SK-N-SH (cell line): ENCODE results near the gene GDPD5. TPM values are rescaled to one million over a fixed set of nuclear protein-coding genes. Genes with fewer than 3 reads are reported as not detected.

Experiments
- CTCF ChIA-PET: fragments of 300-600, 350-600 bp; formaldehyde crosslinking; extraction: SDS; loops from one replicate; lab custom pipeline; 2021; lab: Yijun Ruan, JAX
- POLR2A ChIA-PET: fragments of 350-600 bp; sonication (Branson Sonifier 250); formaldehyde crosslinking; extraction: SDS; loops from one replicate; lab custom pipeline; 2020; ENCODE audit warnings: antibody characterized with exemption, inconsistent platforms; lab: Yijun Ruan, JAX
- DNase-seq: peaks from one replicate; pipeline ENCODE4 v3.0.0; 2012
- H2AFZ ChIP-seq: fragments of 200-600 bp; sonication (generic); 2 replicates; pipeline ENCODE4 v1.8.1; 2016; ENCODE audit warnings: antibody characterized with exemption, mild to moderate bottlenecking, low read depth
- H3F3A ChIP-seq: fragments of 200-600 bp; sonication (generic); replicated peaks from 2 replicates; pipeline ENCODE3; 2016; ENCODE audit warnings: antibody characterized with exemption, mild to moderate bottlenecking; ENCODE audit not compliant: insufficient read depth
- H3K27ac ChIP-seq, 2 experiments: fragments of 200-500 bp in 1 of 2; fragments of 200-600 bp in 1 of 2; sonication (Bioruptor generic) in 1 of 2; sonication (generic), shearing (Covaris generic) in 1 of 2; 2 replicates each; pipeline versions ENCODE4 v1.5.1 to v1.6.1; 2014 to 2016; ENCODE audit warnings: low read depth in 2 of 2, inconsistent platforms in 1 of 2, low read length in 1 of 2, mild to moderate bottlenecking in 1 of 2, mixed read lengths in 1 of 2
- H3K27me3 ChIP-seq: fragments of 200-600 bp; sonication (generic), shearing (Covaris generic); 2 replicates; pipeline ENCODE4 v1.6.1; 2016; ENCODE audit warnings: mixed run types; ENCODE audit not compliant: insufficient read depth
- H3K36me3 ChIP-seq, 2 experiments: fragments of 200-500 bp in 1 of 2; fragments of 200-600 bp in 1 of 2; sonication (Bioruptor generic) in 1 of 2; sonication (generic) in 1 of 2; replicated peaks in 1 of 2; 2 replicates each; pipeline versions ENCODE3 to v1.5.1; 2014 to 2016; ENCODE audit warnings: low read length in 1 of 2, mild to moderate bottlenecking in 1 of 2; ENCODE audit not compliant: insufficient read depth in 2 of 2, control insufficient read depth in 1 of 2
- H3K4me1 ChIP-seq, 2 experiments: fragments of 200-500 bp in 1 of 2; fragments of 200-600 bp in 1 of 2; sonication (Bioruptor generic) in 1 of 2; sonication (generic), shearing (Covaris generic) in 1 of 2; 2 replicates each; pipeline versions ENCODE4 v1.5.1 to v1.6.1; 2014 to 2016; ENCODE audit warnings: low read depth in 1 of 2, low read length in 1 of 2, mixed run types in 1 of 2; ENCODE audit not compliant: insufficient read depth in 2 of 2, control insufficient read depth in 1 of 2
- H3K4me2 ChIP-seq: fragments of 200-600 bp; sonication (generic), shearing (Covaris generic); 2 replicates; pipeline ENCODE4 v1.6.1; 2017; ENCODE audit warnings: mixed run types
- H3K4me3 ChIP-seq, 2 experiments: fragments of 200-500 bp in 1 of 2; fragments of 200-600 bp in 1 of 2; sonication (Bioruptor generic) in 1 of 2; sonication (generic), shearing (Covaris generic) in 1 of 2; 2 replicates each; pipeline versions ENCODE4 v1.5.1 to v1.8.1; 2014 to 2016; ENCODE audit warnings: low read depth in 2 of 2, inconsistent platforms in 1 of 2, low read length in 1 of 2, mild to moderate bottlenecking in 1 of 2, mixed read lengths in 1 of 2, moderate library complexity in 1 of 2
- H3K79me2 ChIP-seq: fragments of 200-600 bp; sonication (generic); 2 replicates; pipeline ENCODE4 v1.8.1; 2017; ENCODE audit warnings: mild to moderate bottlenecking; ENCODE audit not compliant: insufficient read depth
- H3K9ac ChIP-seq: fragments of 200-600 bp; sonication (generic); 2 replicates; pipeline ENCODE4 v1.6.1; 2017; ENCODE audit warnings: mixed run types
- H3K9me2 ChIP-seq: fragments of 200-600 bp; sonication (generic); 2 replicates; pipeline ENCODE4 v1.6.1; 2017; ENCODE audit warnings: mixed run types
- H3K9me3 ChIP-seq: fragments of 200-600 bp; sonication (generic); 2 replicates; pipeline ENCODE4 v1.6.1; 2017; ENCODE audit warnings: mixed run types, mild to moderate bottlenecking, moderate library complexity
- H4K20me1 ChIP-seq: fragments of 200-600 bp; sonication (generic); 2 replicates; pipeline ENCODE4 v1.6.1; 2017; ENCODE audit warnings: mild to moderate bottlenecking, mixed run types; ENCODE audit not compliant: insufficient read depth
- CTCF ChIP-seq: fragments of 200-600 bp; sonication (generic); IDR thresholded peaks from 2 replicates; pipeline ENCODE4 v1.6.1; 2017; ENCODE audit warnings: antibody characterized with exemption, mild to moderate bottlenecking, moderate library complexity
- GATA2 ChIP-seq: sonication (generic); formaldehyde crosslinking; IDR thresholded peaks from 2 replicates; pipeline ENCODE4 v1.5.0; 2020; ENCODE audit warnings: mild to moderate bottlenecking, missing genetic modification reagents
- JUND ChIP-seq: IDR thresholded peaks from 2 replicates; pipeline ENCODE4 v1.4.0; 2012
- NFIC ChIP-seq: IDR thresholded peaks from 2 replicates; pipeline ENCODE4 v1.4.0; 2012; ENCODE audit warnings: borderline replicate concordance
- POLR2AphosphoS5 ChIP-seq: IDR thresholded peaks from 2 replicates; pipeline ENCODE4 v1.6.1; 2012; ENCODE audit warnings: low read depth, low read length
- RAD21 ChIP-seq: IDR thresholded peaks from 2 replicates; pipeline ENCODE4 v1.6.1; 2012; ENCODE audit warnings: mild to moderate bottlenecking, low read length
- REST ChIP-seq: IDR thresholded peaks from 2 replicates; pipeline ENCODE4 v1.6.1; 2012; ENCODE audit warnings: mild to moderate bottlenecking, low read depth, low read length, moderate library complexity
- TAF1 ChIP-seq: IDR thresholded peaks from 2 replicates; pipeline ENCODE4 v1.6.1; 2012; ENCODE audit warnings: low read depth, mild to moderate bottlenecking, low read length, moderate library complexity, borderline replicate concordance
- USF1 ChIP-seq: IDR thresholded peaks from 2 replicates; pipeline ENCODE4 v1.4.0; 2012; ENCODE audit warnings: low read depth, borderline replicate concordance
- USF2 ChIP-seq: fragments of 150-350 bp; IDR thresholded peaks from 2 replicates; pipeline ENCODE4 v1.6.1; 2017; ENCODE audit warnings: antibody characterized with exemption, low read length, low read depth, borderline replicate concordance
- WGBS: methylation state at CpG from one replicate; pipeline ENCODE4 v1.1.6; 2017; ENCODE audit warnings: low lambda C conversion rate; 5-methylcytosine and 5-hydroxymethylcytosine counted together
- polyA plus RNA-seq, 3 experiments: library from polyadenylated mRNA; depleted of rRNA; stranded (reverse); fragments of >200 nt; gene quantifications; 2 replicates each; pipeline ENCODE4 v1.2.3, GENCODE V29; 2012

GDPD5 gene
- polyA plus RNA-seq, 1 of the 3 experiments (the other 2 are of a cell fraction): 2.2 TPM

GRCh38 chr11:75450826-75451821 is 74.6 kb downstream of the GDPD5 start:
- Histone ChIP-seq H2AFZ (no peak overlapping the region), H3K27ac (no peak overlapping the region), H3K4me2 (no peak overlapping the region), H3F3A (no peaks in the 10 kb centered on the region), H3K27me3 (no peaks in the 10 kb centered on the region), H4K20me1 (no peaks in the 10 kb centered on the region), H3K36me3 (no peaks in the 10 kb centered on the region), H3K9me2 (no peaks in the 10 kb centered on the region)
- DNase-seq: peak; percentile 68
- WGBS: 89% methylated on average over 39 of the region's 46 CpGs
- CTCF ChIA-PET: interaction anchor here (0.5 to 5.5 kb wide), 17 partner anchors 10 to 91 kb away, joined by 3 to 44 read pairs (median 4); partner anchors contain the start of gene GDPD5
- POLR2A ChIA-PET: no interaction called here
- TF ChIP-seq CTCF (peak; percentile 58), JUND (no peak)
- TF ChIP-seq, all 33 proteins: peak for 1
- no peak overlapping the region for H3K4me3 ChIP-seq
- no peak overlapping the region for H3K9ac ChIP-seq
- H3K4me1 ChIP-seq: no peaks in the 10 kb centered on the region
- no peaks in the 10 kb centered on the region for H3K9me3 ChIP-seq
- H3K79me2 ChIP-seq: no peaks in the 10 kb centered on the region

GRCh38 chr11:75450236-75450635 is 75.5 kb downstream of the GDPD5 start:
- H3K36me3 ChIP-seq: no peaks in the 10 kb centered on the region
- H3K27ac ChIP-seq: no peak overlapping the region
- H3K9me3 ChIP-seq: no peaks in the 10 kb centered on the region
- H3K9me2 ChIP-seq: no peaks in the 10 kb centered on the region
- no peak overlapping the region for H3K4me2 ChIP-seq
- H3K9ac ChIP-seq: no peak overlapping the region
- CTCF ChIA-PET: interaction anchor here (1.0 to 5.5 kb wide), 8 partner anchors 14 to 82 kb away, joined by 3 to 44 read pairs (median 5); partner anchors contain the start of gene GDPD5
- H3K79me2 ChIP-seq: no peaks in the 10 kb centered on the region
- no peak overlapping the region for H2AFZ ChIP-seq
- no peaks in the 10 kb centered on the region for H4K20me1 ChIP-seq
- no peaks in the 10 kb centered on the region for H3F3A ChIP-seq
- no peak overlapping the region for H3K4me3 ChIP-seq
- POLR2A ChIA-PET: no interaction called here
- H3K4me1 ChIP-seq: peaks cover 0 to 2% of the 10 kb centered on the region in 2 experiments; a peak in 1 of 4 replicates
- no peak for DNase-seq
- no peak for TF ChIP-seq RAD21
- no peak for TF ChIP-seq POLR2AphosphoS5
- no peak for TF ChIP-seq GATA2 (CRISPR knock-in tag)
- WGBS: 80% methylated on average over 6 of the region's 7 CpGs
- no peaks in the 10 kb centered on the region for H3K27me3 ChIP-seq

- WGBS: 80% methylated on average over 10 of the region's 11 CpGs
- POLR2A ChIA-PET: no interaction called here
- H2AFZ ChIP-seq: no peak overlapping the region
- H3K36me3 ChIP-seq: no peaks in the 10 kb centered on the region
- no peaks in the 10 kb centered on the region for H3K9me2 ChIP-seq
- H3K27me3 ChIP-seq: no peaks in the 10 kb centered on the region
- H3K27ac ChIP-seq: no peak overlapping the region
- H3K79me2 ChIP-seq: no peaks in the 10 kb centered on the region
- no peak overlapping the region for H3K4me3 ChIP-seq
- H3K4me1 ChIP-seq: peaks cover 0 to 2% of the 10 kb centered on the region in 2 experiments; a peak in 1 of 4 replicates
- no peaks in the 10 kb centered on the region for H4K20me1 ChIP-seq
- no peaks in the 10 kb centered on the region for H3K9me3 ChIP-seq
- no peak overlapping the region for H3K9ac ChIP-seq
- CTCF ChIA-PET: interaction anchor here (1.0 to 5.5 kb wide), 4 partner anchors 15 to 83 kb away, joined by 3 to 44 read pairs (median 4); partner anchors contain the start of gene GDPD5
- no peak for DNase-seq
- H3F3A ChIP-seq: no peaks in the 10 kb centered on the region
- no peak overlapping the region for H3K4me2 ChIP-seq
- TF ChIP-seq REST (no peak), TAF1 (no peak), USF1 (no peak), USF2 (no peak), NFIC (no peak)
Observed at GRCh38 chr11:75449776-75450175, 76.0 kb downstream of the GDPD5 start.
